RWPE2 (cell line): ENCODE measurements around the gene UBL3.

ENCODE experiments used
- ATAC-seq: fragments of 200-7000 bp; cut with Tn5 transposase; 3 replicates; pipeline ENCODE4 v1.9.1; 2021; ENCODE audit warnings: low read depth
- DNase-seq: peaks from one replicate; pipeline ENCODE4 v3.0.0-alpha.2; 2020; ENCODE audit warnings: low spot score
- H3K27ac ChIP-seq: fragments of 450-650 bp; 2 replicates; pipeline ENCODE4 v1.5.1; 2017; ENCODE audit warnings: mild to moderate bottlenecking; ENCODE audit not compliant: poor library complexity, severe bottlenecking
- H3K27me3 ChIP-seq: fragments of 250-450 bp; sonication (Bioruptor Pico); 2 replicates; pipeline ENCODE4 v1.5.1; 2021; ENCODE audit warnings: mild to moderate bottlenecking, moderate library complexity; ENCODE audit not compliant: insufficient read depth, poor library complexity, severe bottlenecking
- H3K36me3 ChIP-seq: fragments of 250-450 bp; sonication (Bioruptor Pico); 2 replicates; pipeline ENCODE4 v1.5.1; 2020; ENCODE audit warnings: low read depth, mild to moderate bottlenecking, moderate library complexity
- H3K4me1 ChIP-seq: fragments of 250-450 bp; sonication (Bioruptor Pico); 2 replicates; pipeline ENCODE4 v1.5.1; 2021; ENCODE audit warnings: mild to moderate bottlenecking, moderate library complexity; ENCODE audit not compliant: insufficient read depth, poor library complexity, severe bottlenecking
- H3K4me3 ChIP-seq: fragments of 250-450 bp; sonication (Bioruptor Pico); 2 replicates; pipeline ENCODE4 v1.5.1; 2021; ENCODE audit warnings: mild to moderate bottlenecking, moderate library complexity; ENCODE audit not compliant: severe bottlenecking
- H3K9me3 ChIP-seq: fragments of 250-450 bp; sonication (Bioruptor Pico); 2 replicates; pipeline ENCODE4 v1.5.1; 2021; ENCODE audit warnings: mild to moderate bottlenecking, moderate library complexity; ENCODE audit not compliant: severe bottlenecking
- TF ChIP-seq, protein P1 (sequence below): fragments of 450-650 bp; IDR thresholded peaks from one replicate; pipeline ENCODE4 v1.5.1; 2017; ENCODE audit warnings: mild to moderate bottlenecking, moderate library complexity; ENCODE audit not compliant: poor library complexity, severe bottlenecking

UBL3 gene

DNA sequence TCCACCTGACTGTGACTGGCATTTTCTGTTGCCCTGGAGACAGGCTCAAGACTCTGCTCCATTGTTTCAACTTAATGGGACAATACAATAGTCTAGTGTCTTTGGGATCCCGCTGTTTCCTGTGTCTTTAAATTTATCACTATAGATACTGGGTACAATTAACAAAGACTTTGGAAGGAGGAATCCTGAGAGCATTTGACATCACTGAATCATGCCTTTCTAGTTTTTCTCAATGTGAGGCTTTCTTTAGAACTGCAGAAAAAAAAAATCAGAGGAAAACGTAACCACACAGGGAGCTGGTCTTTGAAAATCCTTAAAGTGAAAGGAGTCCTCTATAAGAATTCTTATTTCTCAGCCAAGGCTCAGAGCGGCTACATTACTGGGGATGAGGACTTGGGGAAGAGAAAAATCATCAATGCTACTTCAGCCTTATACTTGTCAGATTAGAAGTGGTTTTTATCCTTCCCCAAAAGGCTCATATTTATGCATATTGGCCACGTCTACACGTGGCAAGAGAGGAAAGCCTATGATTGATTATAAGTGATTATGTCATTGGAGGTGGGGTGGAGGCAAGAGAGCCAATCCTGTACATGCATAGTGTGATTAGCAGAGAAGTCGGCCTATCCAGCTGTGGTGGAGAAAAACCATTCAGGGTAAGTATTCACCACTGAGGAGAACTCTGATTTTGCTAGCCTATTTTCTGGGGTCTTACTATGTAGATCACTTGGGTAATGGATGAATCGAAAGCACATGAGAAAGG, 34.4 kb upstream of the UBL3 start:
- TF ChIP-seq, protein P1, sequence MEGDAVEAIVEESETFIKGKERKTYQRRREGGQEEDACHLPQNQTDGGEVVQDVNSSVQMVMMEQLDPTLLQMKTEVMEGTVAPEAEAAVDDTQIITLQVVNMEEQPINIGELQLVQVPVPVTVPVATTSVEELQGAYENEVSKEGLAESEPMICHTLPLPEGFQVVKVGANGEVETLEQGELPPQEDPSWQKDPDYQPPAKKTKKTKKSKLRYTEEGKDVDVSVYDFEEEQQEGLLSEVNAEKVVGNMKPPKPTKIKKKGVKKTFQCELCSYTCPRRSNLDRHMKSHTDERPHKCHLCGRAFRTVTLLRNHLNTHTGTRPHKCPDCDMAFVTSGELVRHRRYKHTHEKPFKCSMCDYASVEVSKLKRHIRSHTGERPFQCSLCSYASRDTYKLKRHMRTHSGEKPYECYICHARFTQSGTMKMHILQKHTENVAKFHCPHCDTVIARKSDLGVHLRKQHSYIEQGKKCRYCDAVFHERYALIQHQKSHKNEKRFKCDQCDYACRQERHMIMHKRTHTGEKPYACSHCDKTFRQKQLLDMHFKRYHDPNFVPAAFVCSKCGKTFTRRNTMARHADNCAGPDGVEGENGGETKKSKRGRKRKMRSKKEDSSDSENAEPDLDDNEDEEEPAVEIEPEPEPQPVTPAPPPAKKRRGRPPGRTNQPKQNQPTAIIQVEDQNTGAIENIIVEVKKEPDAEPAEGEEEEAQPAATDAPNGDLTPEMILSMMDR, result no peak
- Histone ChIP-seq H3K27ac (no peak overlapping the region), H3K4me1 (no peaks in the 10 kb centered on the region), H3K9me3 (no peaks in the 10 kb centered on the region), H3K4me3 (no peak overlapping the region), H3K27me3 (no peaks in the 10 kb centered on the region), H3K36me3 (no peaks in the 10 kb centered on the region)
- DNase-seq, result no peak
- ATAC-seq, result no peak

DNA sequence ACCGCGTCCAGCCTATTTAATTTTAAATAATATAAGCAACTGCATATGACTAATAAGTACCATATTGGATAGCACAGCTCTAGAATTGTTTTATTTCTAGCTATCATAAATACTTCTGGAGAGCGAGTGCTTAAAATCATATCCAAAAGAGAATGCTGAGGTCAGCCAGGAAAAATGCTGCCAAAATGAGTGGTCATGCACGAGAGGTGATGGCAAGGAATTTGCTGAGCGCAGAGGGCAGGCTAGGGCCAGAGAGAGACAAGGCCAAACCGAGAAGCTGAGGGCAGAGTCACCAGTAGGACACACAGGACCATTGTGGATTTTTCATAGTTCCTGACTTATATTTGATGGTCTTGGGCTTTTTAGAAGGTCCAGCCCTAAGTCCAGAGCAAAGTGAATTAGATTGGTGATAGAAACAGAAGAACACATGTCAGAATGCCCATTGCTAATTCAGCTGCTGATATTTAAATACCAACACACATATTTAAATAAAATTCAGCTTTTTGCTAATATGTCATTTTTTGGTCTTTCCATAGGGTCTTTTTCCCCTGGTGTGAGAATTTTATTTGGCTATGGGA, 33.6 kb upstream of the UBL3 start:
- ATAC-seq, result no peak
- H3K4me1 ChIP-seq, result no peaks in the 10 kb centered on the region
- no peak overlapping the region for H3K4me3 ChIP-seq
- no peaks in the 10 kb centered on the region for H3K27me3 ChIP-seq
- H3K27ac ChIP-seq, result no peak overlapping the region
- DNase-seq, result no peak
- no peaks in the 10 kb centered on the region for H3K36me3 ChIP-seq
- TF ChIP-seq, protein P1, result no peak
- no peaks in the 10 kb centered on the region for H3K9me3 ChIP-seq

DNA sequence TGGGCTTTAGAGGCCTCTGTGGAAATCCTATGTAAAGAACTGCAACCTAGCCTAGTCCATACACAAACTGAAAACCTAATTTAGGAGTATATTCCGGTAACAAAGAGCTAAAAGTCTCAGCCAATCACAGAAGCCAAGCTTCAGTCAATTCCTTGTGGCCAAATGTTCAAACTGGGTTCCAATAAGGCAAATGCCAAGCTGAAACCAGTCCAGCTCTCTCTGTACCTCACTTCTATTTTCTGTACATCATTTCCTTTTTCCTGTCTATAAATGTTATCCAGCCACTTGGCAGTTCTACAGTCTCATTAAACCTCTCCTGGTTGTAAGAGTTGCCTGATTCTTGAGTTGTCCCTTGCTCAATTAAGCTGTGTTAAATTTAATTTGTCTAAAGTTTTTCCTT, 31.7 kb upstream of the UBL3 start:
- no peak for ATAC-seq
- no peak overlapping the region for H3K27ac ChIP-seq
- TF ChIP-seq, protein P1, result no peak

DNA sequence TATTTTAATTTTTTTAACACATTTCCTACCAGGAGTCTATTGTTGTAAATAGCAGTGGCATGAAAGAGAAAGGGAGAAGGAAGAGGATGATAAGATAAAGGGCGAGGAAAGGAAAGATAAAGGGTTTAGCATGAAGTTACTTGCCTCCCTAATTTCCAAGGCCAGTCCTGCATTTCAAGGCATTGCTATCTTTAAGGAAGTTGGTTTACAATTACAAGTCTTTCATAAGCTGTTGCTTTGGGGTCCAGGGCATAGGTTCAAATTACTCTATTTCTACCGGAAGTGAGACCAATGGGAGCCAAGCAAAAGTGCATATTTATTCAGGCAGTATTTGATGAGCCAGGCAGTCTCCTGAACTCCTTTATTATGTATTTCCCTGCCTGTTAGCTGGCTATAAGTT, 27.7 kb upstream of the UBL3 start:
- Histone ChIP-seq H3K27ac (no peak overlapping the region), H3K4me1 (no peaks in the 10 kb centered on the region), H3K4me3 (no peak overlapping the region), H3K9me3 (no peaks in the 10 kb centered on the region), H3K27me3 (no peaks in the 10 kb centered on the region), H3K36me3 (no peaks in the 10 kb centered on the region)
- DNase-seq (no peak), ATAC-seq (no peak)
- TF ChIP-seq, protein P1, result no peak

More for the DNA sequence above, 31.7 kb upstream of the UBL3 start:
- H3K4me3 ChIP-seq, result no peak overlapping the region
- no peaks in the 10 kb centered on the region for H3K4me1 ChIP-seq
- no peaks in the 10 kb centered on the region for H3K9me3 ChIP-seq
- no peak for DNase-seq
- H3K27me3 ChIP-seq, result no peaks in the 10 kb centered on the region
- H3K36me3 ChIP-seq, result no peaks in the 10 kb centered on the region

DNA sequence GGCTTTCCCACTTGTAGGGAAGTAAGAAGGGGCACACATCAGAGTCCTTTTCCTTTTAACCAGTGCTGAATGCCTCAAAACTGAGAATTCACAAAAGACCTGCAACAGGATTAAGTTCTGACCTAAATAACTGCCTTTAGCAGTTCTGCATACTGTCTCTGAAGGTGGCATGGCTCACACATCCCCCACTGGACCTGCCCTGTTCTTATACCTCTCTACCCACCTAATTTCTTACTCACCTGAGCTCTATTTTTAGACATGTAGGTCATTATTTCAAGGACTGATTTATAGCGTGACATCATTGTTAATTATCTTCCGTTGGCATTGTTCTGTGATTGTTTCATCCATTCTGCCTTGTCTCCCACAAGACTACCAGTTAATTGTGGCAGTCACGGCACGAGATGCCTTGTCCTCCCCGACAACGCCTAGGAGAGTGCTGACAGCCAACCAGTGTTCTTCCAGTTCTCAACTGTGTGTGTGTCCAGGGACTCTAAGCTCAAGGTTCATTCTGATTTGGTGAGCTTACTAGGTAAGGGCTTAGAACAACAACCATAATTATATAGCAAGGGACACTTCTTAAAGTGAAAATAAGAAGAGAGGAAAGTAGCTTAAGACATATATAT, 27.1 kb upstream of the UBL3 start:
- no peaks in the 10 kb centered on the region for H3K4me1 ChIP-seq
- DNase-seq (no peak), ATAC-seq (no peak)
- no peaks in the 10 kb centered on the region for H3K27me3 ChIP-seq
- no peaks in the 10 kb centered on the region for H3K36me3 ChIP-seq
- TF ChIP-seq, protein P1, result no peak
- no peak overlapping the region for H3K4me3 ChIP-seq
- no peaks in the 10 kb centered on the region for H3K9me3 ChIP-seq
- H3K27ac ChIP-seq, result no peak overlapping the region
